Measurements from ENCODE around the gene ZNF486.
"Not testable (repeated sequence)": the region's sequence is repeated elsewhere in the genome, so short reads cannot be mapped to it uniquely, and the experiment has no call there.

Gene ZNF486

DNA sequence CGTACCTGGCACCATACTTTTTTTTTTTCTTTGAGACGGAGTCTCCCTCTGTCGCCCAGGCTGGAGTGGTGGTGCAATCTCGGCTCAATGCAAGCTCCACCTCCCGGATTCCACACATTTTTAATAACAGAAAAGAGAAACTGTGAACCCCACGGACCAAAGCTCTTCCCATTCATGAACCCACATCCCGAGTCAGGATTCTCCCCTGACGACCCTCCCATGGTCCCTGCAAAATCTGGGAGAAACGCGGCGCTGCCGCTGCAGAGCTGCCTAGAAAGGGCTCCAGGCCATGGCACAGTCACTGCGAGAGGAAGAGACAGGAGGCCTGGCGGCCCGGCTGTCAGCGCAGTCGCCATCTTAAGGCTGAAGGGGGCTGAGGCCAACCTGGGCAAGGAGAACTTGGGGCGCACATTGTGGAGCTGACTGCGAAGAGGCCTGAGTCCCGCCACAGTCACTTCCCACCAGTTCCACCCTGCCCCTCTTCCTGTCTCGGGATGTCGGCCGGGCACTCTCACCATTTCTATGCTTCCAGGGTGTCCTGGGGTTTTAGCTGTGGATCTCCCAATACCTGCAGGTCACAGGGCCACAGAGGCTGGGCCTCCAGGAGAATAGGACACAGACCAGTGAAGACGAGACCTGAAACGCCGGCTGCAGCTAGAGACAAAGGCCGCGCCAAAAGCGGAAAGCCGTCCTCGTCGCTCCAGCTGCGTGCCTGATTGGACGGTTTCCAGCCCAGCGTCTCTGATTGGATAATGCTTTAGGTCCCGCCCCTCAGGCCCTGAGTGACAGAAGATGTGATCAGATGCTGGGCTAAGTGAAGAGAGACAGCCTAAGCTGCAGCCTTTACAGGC, 71.0 kb downstream of the ZNF486 start:
- DNase-seq: peak; percentile 79 to 82

- no peak for DNase-seq
These were observed 76.6 kb downstream of the ZNF486 start for GRCh38 chr19:20243629-20244028.

DNA sequence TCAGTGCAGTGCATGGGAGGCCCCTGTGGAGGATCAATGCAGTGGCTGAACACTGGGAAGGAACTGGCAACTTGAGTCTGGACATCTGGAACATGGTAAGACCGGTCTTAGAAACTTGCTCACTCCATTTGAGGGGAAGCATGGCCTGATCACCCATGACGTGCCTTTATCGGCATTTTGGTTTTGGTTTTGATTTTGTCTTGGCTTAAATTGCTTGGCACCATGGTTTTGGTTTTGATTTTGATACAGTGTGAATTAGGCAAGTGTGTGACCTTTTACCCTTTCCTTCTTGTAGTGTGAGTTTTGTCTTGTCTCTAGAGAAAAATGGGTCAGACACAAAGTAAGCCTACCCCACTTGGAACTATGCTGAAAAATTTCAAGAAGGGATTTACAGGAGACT, 77.3 kb downstream of the ZNF486 start:
- DNase-seq: no peak

DNA sequence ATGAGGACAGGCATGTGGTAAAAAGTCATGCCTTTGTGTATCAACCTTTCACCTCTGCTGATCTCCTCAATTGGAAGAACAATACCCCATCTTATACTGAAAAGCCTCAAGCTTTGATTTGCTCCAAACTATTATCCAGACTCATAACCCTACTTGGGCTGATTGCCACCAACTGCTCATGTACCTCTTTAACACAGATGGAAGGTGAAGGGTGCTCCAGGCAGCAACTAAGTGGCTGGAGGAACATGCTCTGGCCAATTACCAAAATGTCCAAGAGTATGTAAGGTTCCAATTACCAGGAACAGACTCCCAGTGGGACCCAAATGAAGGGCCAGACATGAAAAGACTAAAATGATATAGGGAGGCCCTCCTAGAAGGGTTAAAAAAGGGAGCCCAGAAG, 78.3 kb downstream of the ZNF486 start:
- DNase-seq: no peak

DNA sequence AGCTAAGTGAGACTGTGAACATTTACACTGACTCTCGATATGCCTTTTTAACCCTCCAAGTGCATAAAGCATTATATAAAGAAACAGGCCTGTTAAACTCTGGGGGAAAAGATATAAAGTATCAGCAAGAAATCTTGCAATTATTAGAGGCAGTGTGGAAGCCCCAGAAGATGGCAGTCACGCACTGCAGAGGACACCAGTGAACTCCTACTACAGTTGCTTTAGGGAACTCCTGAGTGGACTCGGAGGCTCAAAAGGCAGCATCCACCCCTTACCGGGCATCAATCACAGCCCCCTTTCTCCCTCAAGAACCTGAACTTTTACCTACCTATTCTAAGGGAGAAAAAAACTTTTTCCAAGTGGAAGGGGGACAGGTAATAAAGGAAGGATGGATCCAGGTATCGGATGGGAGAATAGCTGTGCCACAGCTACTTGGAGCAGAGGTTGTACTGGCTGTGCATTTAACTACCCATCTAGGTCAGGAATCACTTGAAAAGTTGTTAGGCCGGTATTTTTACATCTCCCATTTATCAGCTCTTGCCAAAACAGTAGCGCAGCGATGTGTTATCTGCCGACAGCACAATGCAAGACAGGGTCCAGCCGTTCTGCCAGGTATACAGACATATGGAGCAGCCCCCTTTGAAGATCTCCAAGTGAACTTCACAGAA, 80.1 kb downstream of the ZNF486 start:
- peak; percentile 8 to 34 for DNase-seq

- not testable (repeated sequence) for DNase-seq
These were observed 81.2 kb downstream of the ZNF486 start for GRCh38 chr19:20248258-20248657.
